K562 (cell line): ENCODE results near the gene ANAPC2. TPM values are rescaled to one million over a fixed set of nuclear protein-coding genes. Genes with fewer than 3 reads are reported as not detected.
A peak's percentile ranks its signal among the peaks of the same experiment; 100 is the strongest.

Experiments used
- CBX1 ChIP-seq: sonication (generic); IDR thresholded peaks from 2 replicates; pipeline ENCODE4 v1.6.1; 2016; ENCODE audit warnings: antibody characterized with exemption, low read depth, mild to moderate bottlenecking
- CTCF ChIP-seq, 3 experiments: IDR thresholded peaks in 2 of 3; conservative IDR thresholded peaks in 1 of 3; 2 replicates each; pipeline ENCODE4 v1.5.1; 2011 to 2012; ENCODE audit warnings: low read length in 3 of 3, mild to moderate bottlenecking in 3 of 3, control low read depth in 2 of 3, improper control_type of control experiment in 1 of 3, inconsistent platforms in 1 of 3, low read depth in 1 of 3, mixed read lengths in 1 of 3, moderate library complexity in 1 of 3; ENCODE audit not compliant: insufficient read depth in 2 of 3
- KAT8 ChIP-seq: fragments of 450-650 bp; IDR thresholded peaks from 2 replicates; pipeline ENCODE4 v1.6.1; 2016; ENCODE audit warnings: low read depth, mild to moderate bottlenecking
- L3MBTL2 ChIP-seq: fragments of 450-650 bp; IDR thresholded peaks from 2 replicates; pipeline ENCODE4 v1.6.1; 2016; ENCODE audit warnings: mild to moderate bottlenecking, moderate library complexity
- MEIS2 ChIP-seq: fragments of 450-650 bp; IDR thresholded peaks from 2 replicates; pipeline ENCODE4 v1.6.1; 2014; ENCODE audit warnings: mild to moderate bottlenecking; ENCODE audit not compliant: partially characterized antibody
- NBN ChIP-seq: fragments of 450-650 bp; IDR thresholded peaks from 2 replicates; pipeline ENCODE4 v1.6.1; 2016; ENCODE audit warnings: low read depth, mild to moderate bottlenecking
- POLR2H ChIP-seq: IDR thresholded peaks from 2 replicates; pipeline ENCODE4 v1.6.1; 2016; ENCODE audit warnings: missing genetic modification characterization, low read depth, mild to moderate bottlenecking, control low read depth, missing compliant biosample characterization, moderate library complexity
- SAFB ChIP-seq: fragments of 200-400 bp; formaldehyde crosslinking; IDR thresholded peaks from 2 replicates; pipeline ENCODE4 v1.6.1; 2017; ENCODE audit warnings: low read depth, low read length, borderline replicate concordance
- SMAD4 ChIP-seq: fragments of 250-450 bp; sonication (Bioruptor Pico); conservative IDR thresholded peaks from 2 replicates; pipeline ENCODE4 v1.8.0; 2021; ENCODE audit warnings: inconsistent platforms, mild to moderate bottlenecking, moderate library complexity
- TBL1XR1 ChIP-seq, 2 experiments: IDR thresholded peaks; 2 replicates each; pipeline ENCODE4 v1.6.1; 2012; ENCODE audit warnings: improper control_type of control experiment in 2 of 2, low read length in 2 of 2, mild to moderate bottlenecking in 1 of 2
- TEAD1 ChIP-seq, 2 experiments: fragments of 450-650 bp in 1 of 2; sonication (generic) in 1 of 2; formaldehyde crosslinking; IDR thresholded peaks; 2 replicates each; pipeline versions ENCODE4 v1.4.0 to v1.8.0; 2020 to 2022; ENCODE audit warnings: mild to moderate bottlenecking in 2 of 2, missing genetic modification reagents in 1 of 2
- TEAD4 ChIP-seq, 2 experiments: sonication (generic) in 1 of 2; formaldehyde crosslinking in 1 of 2; IDR thresholded peaks; 2 replicates each; pipeline versions ENCODE4 v1.6.1 to v1.8.0; 2012 to 2022; ENCODE audit warnings: borderline replicate concordance in 1 of 2, inconsistent platforms in 1 of 2, low read length in 1 of 2, mild to moderate bottlenecking in 1 of 2, missing genetic modification reagents in 1 of 2
- TRIM28 ChIP-seq: fragments of 450-650 bp; IDR thresholded peaks from 2 replicates; pipeline ENCODE4 v1.6.1; 2017
- USF1 ChIP-seq: sonication (generic); formaldehyde crosslinking; IDR thresholded peaks from 2 replicates; pipeline ENCODE4 v1.9.0; 2022; ENCODE audit warnings: mild to moderate bottlenecking, missing genetic modification reagents
- ZEB2 ChIP-seq: fragments of 450-650 bp; IDR thresholded peaks from 2 replicates; pipeline ENCODE4 v1.6.1; 2016
- ZNF143 ChIP-seq: sonication (generic); formaldehyde crosslinking; IDR thresholded peaks from 2 replicates; pipeline ENCODE4 v1.9.0; 2022; ENCODE audit warnings: mild to moderate bottlenecking, missing genetic modification reagents
- ZNF224 ChIP-seq: sonication (generic); formaldehyde crosslinking; IDR thresholded peaks from 2 replicates; pipeline ENCODE4 v1.8.0; 2022; ENCODE audit warnings: mild to moderate bottlenecking, missing genetic modification reagents
- ZNF511 ChIP-seq: sonication (generic); formaldehyde crosslinking; IDR thresholded peaks from 2 replicates; pipeline ENCODE4 v1.8.0; 2022; ENCODE audit warnings: mild to moderate bottlenecking, missing genetic modification reagents
- polyA plus RNA-seq, 8 experiments: library from polyadenylated mRNA; depleted of rRNA in 4 of 8; stranded (reverse) in 5 of 8; unstranded in 3 of 8; fragments of >200 nt; fragmentation: Nextera tagmentation in 2 of 8; fragmentation: Illumina TruSeq in 1 of 8; extraction: Ambion mirVana in 2 of 8; extraction: Trizol in 1 of 8; gene quantifications; 2 replicates each; pipeline versions ENCODE4 v1.2.1 to v1.2.3, GENCODE V29; 2011 to 2014; ENCODE audit warnings: inconsistent platforms in 1 of 8, missing spikeins in 1 of 8
- total RNA-seq, 7 experiments: library from RNA; depleted of rRNA in 6 of 7; stranded (reverse); fragments of >200 nt in 6 of 7; fragmentation: Illumina TruSeq in 2 of 7; extraction: Trizol in 2 of 7; gene quantifications; 2 replicates each; pipeline versions ENCODE4 v1.2.1 to v1.2.3, GENCODE V29; 2011 to 2021; ENCODE audit warnings: low replicate concordance in 1 of 7
- TF ChIP-seq, protein P1 (sequence below): fragments of 450-650 bp; IDR thresholded peaks from 2 replicates; pipeline ENCODE4 v1.6.1; 2018; ENCODE audit not compliant: partially characterized antibody

Gene ANAPC2
- total and polyA plus RNA-seq, 9 of the 15 experiments (the other 6 are each of a cell fraction or from before 2014, with no cell fraction given) = 0.11 to 56.5 (median 17.1) TPM; not detected in 1

- TF ChIP-seq USF1 (CRISPR knock-in tag) (peak; percentile 70; the same call in 1 of the 2 replicates), MEIS2 (peak; percentile 59), ZNF143 (CRISPR knock-in tag) (no peak), SAFB (peak; percentile 70; the same call in 1 of the 2 replicates), L3MBTL2 (peak; percentile 71), TBL1XR1 (IDR thresholded peaks at IDR 0.05; ENCODE audit: low read length in 2 of 2) (peak in 1 of 2 experiments; percentile 77; a peak in 2 of 4 replicates), NBN (peak; percentile 80; the same call in 1 of the 2 replicates), KAT8 (no peak), TEAD1 (CRISPR knock-in tag; IDR thresholded peaks at IDR 0.05) (peak in 1 of 2 experiments; percentile 81; a peak in 2 of 4 replicates), TRIM28 (0 out of 2 replicates have a peak, but pooled peaks have one; percentile 17), CBX1 (peak; percentile 39; the same call in 1 of the 2 replicates), ZNF224 (CRISPR knock-in tag) (no peak), TEAD4 (IDR thresholded peaks at IDR 0.05; ENCODE audit: low read length) (peak; percentile 68), TEAD4 (CRISPR knock-in tag; IDR thresholded peaks at IDR 0.05; ENCODE audit: borderline replicate concordance) (no peak), ZNF511 (CRISPR knock-in tag) (peak; percentile 57; the same call in 1 of the 2 replicates), SMAD4 (CRISPR knock-in tag) (peak; percentile 95), CTCF (IDR thresholded peaks at IDR 0.05 in 2 of 3, conservative IDR thresholded peaks at IDR 0.05 in 1 of 3; ENCODE audit: insufficient read depth in 2 of 3, low read depth in 1 of 3, low read length in 3 of 3) (peak; percentile 99 to 100 (median 99)), POLR2H (tag) (no peak), ZEB2 (peak; percentile 45; the same call in 1 of the 2 replicates)
- TF ChIP-seq, protein P1, sequence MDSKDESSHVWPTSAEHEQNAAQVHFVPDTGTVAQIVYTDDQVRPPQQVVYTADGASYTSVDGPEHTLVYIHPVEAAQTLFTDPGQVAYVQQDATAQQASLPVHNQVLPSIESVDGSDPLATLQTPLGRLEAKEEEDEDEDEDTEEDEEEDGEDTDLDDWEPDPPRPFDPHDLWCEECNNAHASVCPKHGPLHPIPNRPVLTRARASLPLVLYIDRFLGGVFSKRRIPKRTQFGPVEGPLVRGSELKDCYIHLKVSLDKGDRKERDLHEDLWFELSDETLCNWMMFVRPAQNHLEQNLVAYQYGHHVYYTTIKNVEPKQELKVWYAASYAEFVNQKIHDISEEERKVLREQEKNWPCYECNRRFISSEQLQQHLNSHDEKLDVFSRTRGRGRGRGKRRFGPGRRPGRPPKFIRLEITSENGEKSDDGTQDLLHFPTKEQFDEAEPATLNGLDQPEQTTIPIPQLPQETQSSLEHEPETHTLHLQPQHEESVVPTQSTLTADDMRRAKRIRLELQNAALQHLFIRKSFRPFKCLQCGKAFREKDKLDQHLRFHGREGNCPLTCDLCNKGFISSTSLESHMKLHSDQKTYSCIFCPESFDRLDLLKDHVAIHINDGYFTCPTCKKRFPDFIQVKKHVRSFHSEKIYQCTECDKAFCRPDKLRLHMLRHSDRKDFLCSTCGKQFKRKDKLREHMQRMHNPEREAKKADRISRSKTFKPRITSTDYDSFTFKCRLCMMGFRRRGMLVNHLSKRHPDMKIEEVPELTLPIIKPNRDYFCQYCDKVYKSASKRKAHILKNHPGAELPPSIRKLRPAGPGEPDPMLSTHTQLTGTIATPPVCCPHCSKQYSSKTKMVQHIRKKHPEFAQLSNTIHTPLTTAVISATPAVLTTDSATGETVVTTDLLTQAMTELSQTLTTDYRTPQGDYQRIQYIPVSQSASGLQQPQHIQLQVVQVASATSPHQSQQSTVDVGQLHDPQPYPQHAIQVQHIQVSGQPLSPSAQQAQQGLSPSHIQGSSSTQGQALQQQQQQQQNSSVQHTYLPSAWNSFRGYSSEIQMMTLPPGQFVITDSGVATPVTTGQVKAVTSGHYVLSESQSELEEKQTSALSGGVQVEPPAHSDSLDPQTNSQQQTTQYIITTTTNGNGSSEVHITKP = peak; percentile 52
Observed at GRCh38 chr9:137236238-137236935, 48.0 kb upstream of the ANAPC2 start (continued).
